HG03159 (cell line): ENCODE measurements around the gene FABP2.
"Not testable (repeated sequence)": the region's sequence is repeated elsewhere in the genome, so short reads cannot be mapped to it uniquely, and the experiment has no call there.

ENCODE experiments used
- ATAC-seq: cut with Tn5 transposase; IDR thresholded peaks from one replicate; pipeline ENCODE4 v1.9.1; 2021; ENCODE audit warnings: mild to moderate bottlenecking, moderate library complexity; ENCODE audit not compliant: unreplicated experiment

The FABP2 gene

DNA sequence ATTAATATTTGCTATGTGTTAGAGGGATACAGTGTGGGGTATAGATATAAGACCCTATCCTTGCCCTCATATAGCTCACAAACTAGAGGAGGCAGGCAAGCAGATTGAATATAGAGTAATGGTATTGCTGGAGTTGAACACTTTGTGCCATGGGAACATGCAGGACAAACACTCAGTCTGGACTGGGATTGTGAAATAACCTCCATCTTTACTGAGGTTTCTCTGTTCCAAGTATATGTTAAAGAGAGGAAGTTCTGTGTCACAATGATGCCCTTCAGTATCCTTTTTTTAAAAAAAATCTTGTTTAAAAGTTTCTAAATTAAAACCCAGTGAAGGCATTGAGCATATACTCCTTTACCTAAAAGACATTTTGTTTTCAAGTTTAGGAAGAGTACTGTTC, 8.7 kb downstream of the FABP2 start:
- no peak for ATAC-seq

DNA sequence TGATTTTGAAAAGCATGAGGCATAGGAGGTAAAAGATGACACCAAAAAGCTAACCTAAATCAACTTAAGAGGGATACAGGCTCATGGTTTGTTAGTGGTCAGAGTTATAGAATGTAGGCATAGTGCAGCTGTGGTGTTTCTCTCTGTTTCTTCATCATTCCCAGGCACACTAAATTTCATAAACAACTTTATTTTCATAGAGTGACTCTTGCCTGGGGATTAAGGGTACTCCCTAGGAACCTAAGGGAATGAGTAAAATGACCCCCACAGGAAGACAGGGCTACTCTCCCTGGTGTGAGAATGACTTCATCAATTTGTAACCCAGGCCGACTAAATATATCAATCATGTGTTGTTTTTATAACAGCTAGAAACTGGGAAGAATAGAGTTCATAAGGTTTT, 11.1 kb downstream of the FABP2 start:
- no peak for ATAC-seq

DNA sequence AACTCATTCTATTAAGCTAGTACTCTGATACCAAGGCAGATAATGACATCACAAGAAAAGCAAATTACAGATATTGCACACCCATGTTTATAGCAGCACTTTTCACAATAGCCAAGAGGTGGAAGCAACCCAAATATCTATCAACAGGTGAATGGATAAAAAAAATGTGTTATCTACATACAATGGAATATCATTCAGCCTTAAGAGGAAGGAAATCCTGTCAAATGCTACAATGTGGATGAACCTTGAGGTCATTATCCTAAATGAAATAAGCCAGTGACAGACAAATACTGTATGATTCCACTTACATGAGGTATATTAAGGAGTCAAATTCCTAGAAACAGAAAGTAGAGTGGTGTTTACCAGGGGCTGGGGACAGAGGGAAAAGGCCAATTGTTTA, 14.3 kb downstream of the FABP2 start:
- no peak for ATAC-seq

DNA sequence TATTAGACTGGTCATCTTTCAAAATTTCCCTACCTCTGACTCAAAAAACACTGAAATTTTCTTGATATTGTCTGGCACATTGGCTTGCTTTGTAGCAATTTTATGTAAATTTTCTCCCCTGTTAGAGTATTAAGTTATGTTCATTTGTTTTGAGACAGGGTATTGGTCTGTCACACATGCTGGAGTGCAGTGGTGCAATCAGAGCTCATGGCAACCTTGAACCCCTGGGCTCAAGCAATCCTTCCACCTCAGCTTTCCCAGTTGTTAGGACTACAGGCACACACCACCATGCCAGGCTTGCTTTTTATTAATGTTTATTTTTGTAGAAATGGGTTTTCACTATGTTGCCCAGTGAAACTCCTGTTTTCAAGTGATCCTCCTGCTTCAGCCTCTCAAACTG, 17.5 kb downstream of the FABP2 start:
- ATAC-seq: no peak

DNA sequence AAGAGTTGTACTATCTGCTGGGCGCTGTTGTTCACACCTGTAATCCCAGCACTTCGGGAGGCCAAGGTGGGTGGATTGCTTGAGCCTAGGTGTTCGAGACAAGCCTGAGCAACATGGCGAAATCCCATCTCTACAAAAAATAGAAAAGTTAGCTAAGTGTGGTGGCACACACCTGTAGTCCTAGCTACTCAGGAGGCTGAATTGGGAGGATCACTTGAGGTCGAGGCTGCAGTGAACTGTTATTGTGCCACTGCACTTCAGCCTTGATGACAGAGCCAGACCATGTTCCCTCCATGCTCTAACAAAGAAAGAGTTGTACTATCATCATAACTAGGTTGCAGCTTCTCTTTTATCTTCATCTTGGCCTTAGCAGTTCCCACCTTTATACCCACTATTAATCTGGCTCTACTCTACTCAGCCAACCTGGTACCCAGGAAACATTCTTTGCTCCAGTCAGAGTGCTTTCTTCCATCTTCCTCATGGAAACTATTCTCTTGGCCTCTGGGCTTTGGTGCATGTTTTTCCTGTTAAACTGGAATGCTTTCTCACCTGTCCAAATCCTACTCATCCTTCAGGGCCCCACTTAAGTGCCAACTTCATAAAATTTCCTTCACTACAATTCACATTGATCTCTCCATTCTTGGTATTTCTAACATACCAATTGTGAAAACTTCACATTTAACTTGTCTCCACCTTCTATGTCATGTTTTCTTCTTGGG, 18.2 kb downstream of the FABP2 start:
- no peak for ATAC-seq

DNA sequence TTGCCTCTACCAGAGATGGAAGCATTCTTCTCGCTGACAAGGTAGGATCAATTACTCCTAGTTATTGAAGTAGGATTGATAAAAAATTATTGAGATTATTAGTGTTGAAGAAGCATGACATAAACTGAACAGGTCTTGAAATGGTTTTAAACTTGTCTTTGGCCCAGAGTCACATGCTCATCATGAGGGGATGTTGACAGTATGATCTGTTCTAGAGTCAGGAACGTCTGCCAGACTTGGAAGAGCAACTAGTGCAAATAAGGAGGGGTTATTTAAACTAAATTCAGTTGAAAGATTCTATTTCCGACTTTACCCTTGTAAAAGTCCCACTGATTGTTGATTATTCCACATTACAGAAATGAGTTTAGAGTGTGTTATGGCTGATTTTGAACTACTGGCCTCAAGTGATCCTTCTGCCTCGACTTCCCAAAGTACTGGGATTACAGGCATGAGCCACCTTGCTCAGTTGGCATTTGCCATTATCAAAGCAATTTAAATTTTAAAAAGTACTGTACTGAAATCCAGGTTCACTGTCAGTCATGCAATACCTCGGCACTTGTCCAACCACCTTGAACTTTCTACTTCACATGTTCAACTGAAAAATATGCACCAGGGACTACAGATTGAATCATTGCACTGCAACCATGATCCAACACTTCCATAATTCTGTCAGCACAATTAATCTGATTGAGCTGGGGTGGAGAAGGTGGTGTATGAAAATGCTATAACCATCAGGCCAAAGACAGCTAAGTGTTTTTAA, 19.7 kb downstream of the FABP2 start:
- ATAC-seq: no peak

DNA sequence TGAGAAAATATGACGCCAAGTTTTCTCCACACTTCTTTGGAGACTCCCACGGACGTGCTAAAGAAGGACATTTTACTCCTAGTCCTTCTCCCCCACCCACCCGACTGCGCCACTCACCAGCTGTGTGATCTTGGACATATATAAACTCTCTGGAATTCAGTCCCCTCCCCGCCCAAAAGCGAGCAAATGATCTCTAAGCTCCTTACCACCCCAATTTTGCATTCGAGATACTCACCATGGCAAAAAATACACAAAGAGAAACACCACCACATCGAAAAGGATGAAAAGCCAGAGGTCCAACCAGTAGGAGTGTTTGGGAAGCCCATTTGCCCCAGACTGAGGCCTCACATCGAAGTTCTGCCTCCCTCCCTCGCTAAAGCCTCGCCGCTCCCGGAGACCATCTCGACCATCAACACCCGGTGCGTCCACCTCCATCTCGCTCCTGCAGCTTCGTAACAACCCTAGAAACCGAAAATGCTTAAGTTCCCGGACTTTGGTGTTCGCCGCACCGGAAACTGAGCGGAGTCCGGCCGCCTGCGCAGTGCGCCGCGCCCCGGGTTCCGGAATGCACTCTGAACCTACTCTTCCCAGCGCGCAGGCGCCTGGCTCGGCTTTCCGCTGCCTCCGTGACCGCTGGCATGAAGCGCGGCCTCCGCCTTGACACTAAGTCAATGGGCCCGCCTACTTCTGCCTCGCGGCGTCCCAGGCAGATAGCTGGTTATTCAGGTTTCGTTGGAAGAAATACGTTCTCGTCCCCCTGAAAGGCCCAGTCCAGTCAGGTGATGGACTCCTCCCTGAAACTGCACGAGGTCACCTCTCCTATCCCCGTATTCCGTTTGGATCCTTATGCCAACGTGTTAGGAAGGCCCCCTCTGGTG, 21.6 kb downstream of the FABP2 start:
- peak; percentile 95 for ATAC-seq

DNA sequence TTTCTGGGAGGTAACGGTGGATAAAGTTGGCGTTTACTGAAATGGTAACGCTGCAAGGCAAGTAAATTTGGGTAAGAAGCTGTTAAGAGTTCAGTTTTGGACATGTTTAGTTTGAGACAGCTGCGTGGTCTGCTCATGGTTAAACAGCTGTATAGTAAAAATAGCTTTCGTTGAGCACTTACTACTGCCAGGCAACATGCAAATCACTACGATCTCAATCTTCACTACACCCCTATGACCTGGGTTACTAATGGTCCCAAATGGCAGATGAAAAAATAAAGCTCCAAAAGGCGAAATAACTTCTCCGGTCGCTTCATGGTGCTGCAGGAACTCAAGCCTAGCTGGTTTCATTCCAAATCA, 22.2 kb downstream of the FABP2 start:
- ATAC-seq: peak; percentile 56

DNA sequence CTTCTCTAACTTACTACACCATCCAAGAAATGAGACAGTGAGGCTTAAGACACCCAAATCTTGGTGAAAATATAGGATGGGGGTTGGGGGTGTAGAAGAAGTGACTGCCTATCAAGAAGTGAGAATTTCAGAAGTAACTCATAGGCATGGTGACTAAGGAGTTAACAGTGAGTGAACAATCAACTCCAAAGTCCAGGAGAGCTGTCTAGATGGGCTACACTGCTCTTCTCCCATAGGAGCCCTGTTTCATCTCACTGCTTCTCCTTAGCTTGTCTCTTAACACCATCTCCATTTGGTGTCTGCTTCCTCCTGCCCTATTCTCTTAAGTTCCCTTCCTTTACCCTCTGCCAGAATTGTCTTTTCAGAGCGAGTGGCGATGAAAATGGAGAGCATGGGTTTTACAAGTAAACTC, 22.7 kb downstream of the FABP2 start:
- ATAC-seq: no peak

DNA sequence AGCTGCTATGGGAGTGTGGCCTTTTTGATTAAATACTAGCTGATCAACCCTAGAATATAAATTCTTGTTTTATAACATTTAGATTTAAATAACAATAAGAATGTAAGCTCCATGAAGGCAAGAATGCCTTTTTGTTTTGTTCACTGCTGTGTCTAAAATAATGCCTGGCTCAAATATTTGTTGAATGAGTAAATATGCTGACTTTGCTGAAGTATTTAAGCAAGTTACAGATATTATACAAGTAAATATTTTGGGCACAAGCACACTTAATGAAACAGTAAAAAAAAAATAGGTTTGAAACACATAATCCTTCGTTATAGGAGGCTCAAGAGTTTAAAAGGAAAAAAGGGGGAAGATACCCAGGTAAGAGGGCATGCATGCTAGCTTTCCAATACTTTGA, 24.1 kb downstream of the FABP2 start:
- no peak for ATAC-seq

DNA sequence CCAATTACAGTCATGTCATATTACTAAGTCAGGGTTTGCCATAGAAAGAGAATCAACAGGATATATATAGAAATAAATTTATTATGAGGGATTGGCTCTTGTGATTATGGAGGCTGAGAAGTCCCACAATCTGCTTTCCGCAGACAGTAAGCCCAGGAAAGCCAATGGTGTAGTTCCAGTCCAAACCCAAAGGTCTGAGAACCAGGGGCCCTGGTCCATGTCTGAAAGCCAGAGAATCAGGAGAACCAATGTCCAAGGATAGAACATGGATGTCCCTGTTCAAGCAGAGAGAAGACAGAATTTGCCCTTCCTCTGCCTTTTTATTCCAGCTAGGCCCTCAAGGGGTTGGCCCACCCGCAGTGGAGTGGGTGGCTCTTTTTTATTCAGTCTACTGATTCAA, 25.6 kb downstream of the FABP2 start:
- ATAC-seq: no peak

DNA sequence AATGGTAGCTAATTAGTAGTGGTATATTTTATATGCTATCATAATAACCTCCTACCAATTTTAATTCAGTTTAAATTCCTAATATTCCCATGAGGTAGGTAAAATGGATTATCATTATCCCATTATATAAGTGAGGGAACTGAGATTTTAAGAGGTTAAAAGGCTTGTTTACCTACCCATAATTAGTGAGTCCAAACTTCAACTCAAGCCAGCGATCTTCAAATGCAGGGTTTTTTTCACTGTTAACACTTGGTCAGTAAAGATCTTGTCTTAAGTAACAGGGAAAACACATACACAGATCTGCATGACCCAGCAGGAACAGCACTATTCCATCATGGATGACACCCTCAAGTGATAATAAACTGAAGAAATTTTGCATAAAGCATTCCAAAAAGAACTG, 31.3 kb downstream of the FABP2 start:
- ATAC-seq: no peak

DNA sequence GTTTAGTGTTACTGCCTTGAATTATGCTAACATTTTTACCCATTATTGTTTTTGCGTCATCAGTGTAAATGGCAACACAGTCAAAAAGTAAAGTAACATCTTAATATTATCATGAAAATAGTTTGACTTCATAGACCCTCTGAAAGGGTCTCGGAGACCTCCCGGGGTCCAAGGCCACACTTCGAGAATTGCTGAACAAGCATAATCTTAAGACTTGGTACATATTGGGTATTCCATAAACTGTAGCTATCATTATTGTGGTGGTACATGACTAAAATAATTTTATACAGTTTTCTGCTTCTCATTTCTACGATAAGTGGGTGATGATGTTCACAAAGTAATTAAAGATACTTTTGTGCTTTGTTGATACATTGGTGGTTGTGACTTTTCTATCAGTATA, 32.6 kb downstream of the FABP2 start:
- ATAC-seq: no peak

DNA sequence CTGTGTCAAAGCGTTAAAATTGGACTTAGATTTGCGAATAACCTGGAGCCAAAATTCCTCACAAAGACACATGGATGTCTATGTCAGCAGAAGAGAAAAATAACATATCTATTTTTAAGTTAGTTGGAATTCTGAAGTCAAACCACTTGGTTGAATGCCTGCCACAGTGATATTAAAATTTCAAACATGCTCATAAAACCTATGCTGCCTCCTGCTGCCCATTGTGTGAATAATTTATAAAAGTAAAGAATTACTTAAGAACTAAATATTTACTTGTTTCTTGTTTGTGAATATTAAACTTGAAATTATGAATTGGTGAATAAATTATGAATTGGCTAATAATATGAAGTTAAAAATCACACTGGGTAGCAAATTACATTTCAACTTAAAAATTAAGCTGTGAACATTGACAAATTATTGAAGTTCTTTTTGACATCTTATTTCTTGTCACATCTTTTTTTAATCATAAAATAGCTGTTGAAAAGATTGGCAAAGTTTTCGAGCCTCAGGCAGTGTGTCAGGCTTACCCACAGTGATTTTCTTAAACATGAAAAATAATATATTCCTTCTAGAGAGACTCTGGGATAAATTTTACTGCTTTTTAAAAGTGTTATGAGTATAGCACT, 35.4 kb downstream of the FABP2 start:
- no peak for ATAC-seq

DNA sequence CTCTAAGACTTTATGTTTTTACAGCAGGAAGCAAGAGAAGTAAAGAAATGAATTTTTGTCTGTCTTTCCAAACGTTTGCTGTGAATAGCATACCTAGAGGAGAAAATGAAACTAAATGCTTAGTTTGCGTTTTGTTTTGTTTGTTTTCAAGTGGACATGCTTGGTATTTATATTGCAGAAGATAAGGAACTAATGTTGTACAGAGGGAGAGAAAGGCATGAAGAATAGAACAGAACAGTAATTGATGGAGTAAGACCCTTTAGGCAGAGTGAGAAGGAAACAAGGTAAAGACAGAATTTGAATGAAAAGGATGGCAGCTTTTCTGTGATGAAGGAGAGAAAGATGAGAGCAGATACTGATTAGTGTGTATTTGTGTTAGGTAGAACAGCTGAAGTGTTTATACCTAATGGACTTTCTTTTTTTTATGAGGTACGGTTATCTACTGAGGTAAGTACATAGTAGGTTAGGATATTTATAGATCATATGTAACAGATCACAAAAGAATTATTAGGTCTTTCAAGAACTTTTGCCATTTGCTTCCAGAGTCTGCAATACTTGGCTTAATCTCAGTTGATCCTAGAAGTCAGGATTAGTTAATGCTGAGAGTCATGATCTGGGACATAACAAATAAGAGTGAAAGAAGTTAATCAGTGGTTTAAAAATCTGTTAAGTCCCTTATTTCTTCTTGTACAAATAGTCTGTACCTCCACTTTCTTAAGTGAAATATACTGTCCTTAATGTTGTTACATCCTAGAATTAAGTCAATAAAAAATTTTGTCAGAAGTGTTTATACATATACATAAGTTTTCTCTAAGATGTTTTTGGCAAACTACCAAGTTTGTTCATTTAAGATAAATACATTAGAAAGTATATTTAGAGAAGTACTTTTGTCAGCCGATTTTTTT, 36.8 kb downstream of the FABP2 start:
- ATAC-seq: peak; percentile 81

DNA sequence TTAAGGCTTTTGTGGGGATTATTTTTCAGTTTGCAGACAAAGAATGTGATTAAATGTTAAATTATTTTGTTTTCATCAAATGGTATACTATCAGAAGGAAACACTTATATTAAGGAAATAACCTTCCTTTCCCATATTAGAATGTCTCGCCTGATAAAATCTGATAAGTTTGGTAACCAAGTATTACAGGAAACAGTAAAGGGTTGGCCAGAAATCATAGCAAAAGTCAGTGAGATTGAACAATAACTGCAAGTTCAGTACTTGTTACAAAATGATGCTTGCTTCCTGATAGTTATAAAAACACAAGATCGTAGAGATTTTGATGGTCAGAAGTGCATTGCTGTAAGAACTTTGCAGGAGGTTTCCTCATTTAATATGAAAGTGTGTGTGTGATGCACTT, 40.5 kb downstream of the FABP2 start:
- ATAC-seq: no peak

DNA sequence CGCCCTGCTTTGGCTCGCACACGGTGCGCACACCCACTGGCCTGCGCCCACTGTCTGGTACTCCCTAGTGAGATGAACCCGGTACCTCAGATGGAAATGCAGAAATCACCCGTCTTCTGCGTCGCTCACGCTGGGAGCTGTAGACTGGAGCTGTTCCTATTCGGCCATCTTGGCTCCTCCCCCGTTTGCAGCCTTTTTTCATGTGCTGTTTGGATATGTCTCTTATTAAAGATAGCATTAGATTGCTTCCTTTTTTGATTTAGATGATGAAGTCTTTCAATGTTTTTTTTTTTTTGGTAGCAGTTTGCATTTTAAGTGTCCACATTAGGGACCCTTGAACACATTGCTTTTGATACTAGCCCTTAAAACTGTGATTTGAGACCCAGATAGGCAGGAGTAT, 42.0 kb downstream of the FABP2 start:
- ATAC-seq: not testable (repeated sequence)

DNA sequence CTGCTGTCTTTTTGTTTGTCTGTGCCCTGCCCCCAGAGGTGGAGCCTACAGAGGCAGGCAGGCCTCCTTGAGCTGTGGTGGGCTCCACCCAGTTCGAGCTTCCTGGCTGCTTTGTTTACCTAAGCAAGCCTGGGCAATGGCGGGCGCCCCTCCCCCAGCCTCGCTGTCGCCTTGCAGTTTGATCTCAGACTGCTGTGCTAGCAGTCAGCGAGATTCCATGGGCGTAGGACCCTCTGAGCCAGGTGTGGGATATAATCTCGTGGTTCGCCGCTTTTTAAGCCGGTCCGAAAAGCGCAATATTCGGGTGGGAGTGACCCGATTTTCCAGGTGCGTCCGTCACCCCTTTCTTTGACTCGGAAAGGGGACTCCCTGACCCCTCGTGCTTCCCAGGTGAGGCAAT, 42.4 kb downstream of the FABP2 start:
- ATAC-seq: not testable (repeated sequence)

DNA sequence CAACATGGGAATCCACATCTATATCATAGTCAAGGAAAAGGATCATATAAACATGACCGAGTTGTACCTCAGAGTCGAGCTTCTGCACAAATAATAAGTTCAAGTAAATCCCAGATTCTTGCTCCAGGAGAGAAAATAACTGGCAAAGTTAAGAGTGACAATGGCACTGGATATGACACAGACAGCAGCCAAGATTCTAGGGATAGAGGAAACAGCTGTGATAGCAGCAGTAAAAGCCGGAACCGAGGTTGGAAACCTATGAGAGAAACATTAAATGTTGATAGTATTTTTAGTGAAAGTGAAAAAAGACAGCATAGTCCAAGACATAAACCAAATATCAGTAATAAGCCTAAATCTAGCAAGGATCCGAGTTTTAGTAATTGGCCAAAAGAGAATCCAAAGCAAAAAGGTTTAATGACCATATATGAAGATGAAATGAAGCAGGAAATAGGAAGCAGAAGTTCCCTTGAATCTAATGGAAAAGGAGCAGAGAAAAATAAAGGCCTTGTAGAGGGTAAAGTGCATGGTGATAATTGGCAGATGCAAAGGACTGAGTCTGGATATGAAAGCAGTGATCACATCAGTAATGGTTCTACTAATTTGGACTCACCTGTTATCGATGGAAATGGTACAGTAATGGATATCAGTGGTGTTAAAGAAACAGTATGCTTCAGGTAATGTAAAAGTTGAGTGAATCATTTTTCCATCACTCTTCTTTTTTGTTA, 50.4 kb downstream of the FABP2 start:
- ATAC-seq: no peak

DNA sequence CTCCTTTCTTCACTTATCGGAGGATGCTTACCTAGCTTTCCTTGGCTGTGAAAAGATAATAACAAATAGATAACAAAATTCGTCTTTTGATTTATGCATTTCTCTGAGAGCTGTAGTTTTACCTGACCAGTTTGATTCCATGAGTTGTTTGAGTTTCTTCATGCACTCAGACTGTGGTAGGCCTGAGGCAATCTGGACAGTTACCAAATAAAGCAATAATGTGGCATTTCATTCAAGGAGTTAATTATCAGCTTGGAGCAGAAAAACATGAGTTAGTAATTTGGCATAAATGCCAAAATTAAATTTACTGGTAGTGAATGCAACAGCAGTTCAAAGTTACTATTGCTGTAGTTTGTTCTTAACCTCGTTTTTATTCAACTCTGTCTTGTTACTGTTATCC, 53.5 kb downstream of the FABP2 start:
- no peak for ATAC-seq
